Fibroblast of the aortic adventitia (primary cell): ENCODE results near the gene WDR7. TPM values are rescaled to one million over a fixed set of nuclear protein-coding genes. Genes with fewer than 3 reads are reported as not detected.

ENCODE experiments used
- DNase-seq: peaks from one replicate; pipeline ENCODE4 v3.0.0-alpha.2; 2010; ENCODE audit warnings: low read depth
- H3K4me3 ChIP-seq: 2 replicates; pipeline ENCODE4 v1.5.1; 2011; ENCODE audit warnings: low read depth, mild to moderate bottlenecking, control low read depth, low read length, moderate library complexity
- CTCF ChIP-seq: IDR thresholded peaks from 2 replicates; pipeline ENCODE4 v1.5.1; 2011; ENCODE audit warnings: mild to moderate bottlenecking, low read length, control low read depth, inconsistent platforms; ENCODE audit not compliant: insufficient read depth
- total RNA-seq: library from RNA; depleted of rRNA; stranded (reverse); fragments of >200 nt; gene quantifications from 2 replicates; pipeline ENCODE4 v1.2.3, GENCODE V29; 2012; ENCODE audit warnings: low replicate concordance

Gene WDR7
- total RNA-seq, 1 donor: 24.0 TPM

GRCh38 chr18:56775701-56776100 is 124.5 kb downstream of the WDR7 start:
- no peak for DNase-seq
- TF ChIP-seq CTCF: no peak
- no peak overlapping the region for H3K4me3 ChIP-seq

- DNase-seq: no peak
- H3K4me3 ChIP-seq: no peak overlapping the region
- TF ChIP-seq CTCF: no peak
Measured at GRCh38 chr18:56787390-56787789, 136.2 kb downstream of the WDR7 start.

DNA sequence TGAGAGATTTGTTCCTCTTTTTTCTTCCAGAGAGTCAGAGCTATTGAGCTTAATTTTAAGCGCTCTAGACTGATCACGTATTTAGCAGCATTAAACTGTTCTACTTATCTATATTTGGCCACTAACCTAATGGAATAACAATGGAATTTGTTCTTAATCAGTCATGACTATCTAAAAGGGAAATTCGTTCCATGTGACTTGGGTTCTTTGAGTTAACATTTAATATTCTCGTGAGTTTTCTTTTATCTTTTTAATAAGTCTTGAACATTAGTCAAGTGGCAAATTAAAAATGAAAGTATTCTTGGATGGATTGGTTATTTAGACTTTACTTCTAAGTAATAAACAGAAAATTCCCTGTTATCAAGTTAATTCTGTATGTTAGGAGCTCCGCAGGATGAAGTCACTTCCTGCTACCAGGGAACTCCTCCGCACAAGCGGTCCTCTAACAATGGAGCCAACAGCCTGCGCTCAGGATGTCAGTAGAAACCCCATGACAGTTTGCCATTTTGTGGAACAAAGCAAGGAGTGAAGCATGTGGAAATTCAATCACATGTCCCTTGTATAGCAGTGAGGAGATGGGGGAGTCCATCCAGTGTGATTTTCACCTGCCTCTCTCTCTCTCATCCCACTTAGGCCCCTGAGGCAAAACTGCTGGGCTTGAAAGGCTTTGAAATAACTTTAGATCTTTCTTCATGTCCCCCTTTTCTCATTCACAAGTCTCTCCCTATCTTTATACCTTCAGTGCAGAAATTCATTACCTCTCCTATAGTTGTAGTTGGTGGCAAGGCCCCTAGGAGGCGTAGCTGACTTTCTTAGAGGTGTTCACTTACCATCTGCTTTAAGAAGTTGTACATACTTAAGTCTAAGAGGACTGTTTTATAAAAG is 138.1 kb downstream of the WDR7 start:
- peak; percentile 19 for DNase-seq
- H3K4me3 ChIP-seq: no peak overlapping the region
- peak; percentile 55 for TF ChIP-seq CTCF

- TF ChIP-seq CTCF: no peak
- DNase-seq: no peak
- H3K4me3 ChIP-seq: no peak overlapping the region
Measured at GRCh38 chr18:56789889-56790180, 138.7 kb downstream of the WDR7 start.

GRCh38 chr18:56795381-56795780 is 144.2 kb downstream of the WDR7 start:
- DNase-seq: no peak
- no peak overlapping the region for H3K4me3 ChIP-seq
- TF ChIP-seq CTCF: no peak

DNA sequence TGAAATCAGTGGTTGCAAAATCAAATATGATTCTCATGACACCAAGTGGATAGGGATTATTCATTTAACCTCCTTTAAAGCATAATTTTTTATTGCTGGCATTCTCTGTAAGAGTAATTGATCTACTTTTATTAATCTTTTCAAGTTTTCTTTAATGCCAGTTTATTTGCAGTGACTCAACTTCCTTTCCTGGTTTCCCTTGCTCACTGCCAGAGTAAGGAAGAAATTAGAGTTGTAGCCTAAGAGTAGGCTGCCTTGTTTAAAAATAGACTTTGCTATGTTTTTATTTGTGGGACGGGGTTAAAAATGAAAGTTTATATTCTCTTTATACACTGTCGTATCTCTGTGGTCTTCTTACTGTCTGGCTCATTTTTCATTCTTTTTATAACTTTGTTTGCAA is 148.6 kb downstream of the WDR7 start:
- H3K4me3 ChIP-seq: no peak overlapping the region
- peak; percentile 12 for DNase-seq
- no peak for TF ChIP-seq CTCF

- no peak for TF ChIP-seq CTCF
- DNase-seq: no peak
- H3K4me3 ChIP-seq: no peak overlapping the region
Measured at GRCh38 chr18:56803051-56803450, 151.9 kb downstream of the WDR7 start.
